Activated naive CD4-positive, alpha-beta T cell treated with anti-CD3 and anti-CD28 coated beads, Interleukin-2, amount 10 ng/mL, durations not matched to agents 7 days and 5 days (primary cell): Measurements from ENCODE around the gene CHODL.

Source experiments
- CTCF ChIA-PET: fragments of 350-600 bp; sonication (Branson Sonifier 250); formaldehyde crosslinking; loops from one replicate; lab custom pipeline; 2021; ENCODE audit warnings: antibody characterized with exemption; lab: Charles Lee
- DNase-seq: peaks from one replicate; pipeline ENCODE4 v3.0.0-alpha.2; 2020
- H3K27ac Mint-ChIP-seq: one replicate; pipeline ENCODE4 v1.8.0; 2021; ENCODE audit warnings: mild to moderate bottlenecking, moderate library complexity, mixed read lengths
- H3K27me3 Mint-ChIP-seq: one replicate; pipeline ENCODE4 v1.8.0; 2021; ENCODE audit warnings: mild to moderate bottlenecking, mixed read lengths
- H3K36me3 Mint-ChIP-seq: one replicate; pipeline ENCODE4 v1.8.0; 2021; ENCODE audit warnings: mixed read lengths
- H3K4me1 Mint-ChIP-seq: one replicate; pipeline ENCODE4 v1.8.0; 2021; ENCODE audit warnings: mixed read lengths
- H3K4me3 Mint-ChIP-seq: one replicate; pipeline ENCODE4 v1.8.0; 2021; ENCODE audit warnings: mild to moderate bottlenecking, moderate library complexity, mixed read lengths
- H3K9me3 Mint-ChIP-seq: one replicate; pipeline ENCODE4 v1.8.0; 2021; ENCODE audit warnings: mixed read lengths

The CHODL gene, protein sequence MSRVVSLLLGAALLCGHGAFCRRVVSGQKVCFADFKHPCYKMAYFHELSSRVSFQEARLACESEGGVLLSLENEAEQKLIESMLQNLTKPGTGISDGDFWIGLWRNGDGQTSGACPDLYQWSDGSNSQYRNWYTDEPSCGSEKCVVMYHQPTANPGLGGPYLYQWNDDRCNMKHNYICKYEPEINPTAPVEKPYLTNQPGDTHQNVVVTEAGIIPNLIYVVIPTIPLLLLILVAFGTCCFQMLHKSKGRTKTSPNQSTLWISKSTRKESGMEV

GRCh38 chr21:18244671-18245463 is at the start of gene CHODL:
Gene CHODL, plus strand, starts transcription at chr21:18244833. Its CDS starts 391 bp downstream, at chr21:18245224.
- H3K4me1 Mint-ChIP-seq, result no peaks in the 10 kb centered on the region
- no peak within 1 kb of the TSS for H3K4me3 Mint-ChIP-seq
- no peak within 1 kb of the TSS for H3K27ac Mint-ChIP-seq

GRCh38 chr21:18204931-18205330 is 39.7 kb upstream of the CHODL start:
- Mint-ChIP-seq H3K4me1 (no peaks in the 10 kb centered on the region), H3K4me3 (no peak overlapping the region), H3K9me3 (peaks cover 8% of the 10 kb centered on the region), H3K36me3 (no peaks in the 10 kb centered on the region), H3K27ac (no peak overlapping the region), H3K27me3 (no peaks in the 10 kb centered on the region)
- no peak for DNase-seq
- CTCF ChIA-PET, result interaction anchor here (1.0 kb wide), 1 partner anchor 164 kb away, joined by 4 read pairs; no protein-coding TSS in a partner anchor

More at GRCh38 chr21:18244671-18245463, at the start of gene CHODL:
- Mint-ChIP-seq H3K27me3 (peaks cover 19% of the 10 kb centered on the region), H3K36me3 (no peaks in the 10 kb centered on the region), H3K9me3 (no peaks in the 10 kb centered on the region)
- CTCF ChIA-PET, result no interaction called here
- DNase-seq, result no peak

DNA sequence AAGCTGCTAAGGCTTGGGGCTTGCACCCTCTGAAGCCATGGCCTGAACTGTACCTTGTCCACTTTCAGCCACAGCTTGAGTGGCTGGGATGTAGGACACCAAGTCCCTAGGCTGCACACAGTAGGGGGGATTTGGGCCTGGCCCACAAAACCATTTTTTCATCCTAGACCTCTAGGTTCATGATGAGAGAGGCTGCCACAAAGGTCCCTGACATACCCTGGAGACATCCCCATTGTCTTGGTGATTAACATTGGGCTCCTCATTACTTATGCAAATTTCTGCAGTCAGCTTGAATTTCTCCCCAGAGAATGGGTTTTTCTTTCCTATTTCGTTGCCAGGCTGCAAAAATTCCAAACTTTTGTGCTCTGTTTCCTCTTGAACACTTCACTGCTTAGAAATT is 26.3 kb upstream of the CHODL start:
- no peak overlapping the region for H3K4me3 Mint-ChIP-seq
- DNase-seq, result no peak
- peaks cover 31% of the 10 kb centered on the region for H3K9me3 Mint-ChIP-seq
- no peaks in the 10 kb centered on the region for H3K4me1 Mint-ChIP-seq
- no peaks in the 10 kb centered on the region for H3K27me3 Mint-ChIP-seq
- CTCF ChIA-PET, result no interaction called here
- H3K27ac Mint-ChIP-seq, result no peak overlapping the region
- H3K36me3 Mint-ChIP-seq, result no peaks in the 10 kb centered on the region

DNA sequence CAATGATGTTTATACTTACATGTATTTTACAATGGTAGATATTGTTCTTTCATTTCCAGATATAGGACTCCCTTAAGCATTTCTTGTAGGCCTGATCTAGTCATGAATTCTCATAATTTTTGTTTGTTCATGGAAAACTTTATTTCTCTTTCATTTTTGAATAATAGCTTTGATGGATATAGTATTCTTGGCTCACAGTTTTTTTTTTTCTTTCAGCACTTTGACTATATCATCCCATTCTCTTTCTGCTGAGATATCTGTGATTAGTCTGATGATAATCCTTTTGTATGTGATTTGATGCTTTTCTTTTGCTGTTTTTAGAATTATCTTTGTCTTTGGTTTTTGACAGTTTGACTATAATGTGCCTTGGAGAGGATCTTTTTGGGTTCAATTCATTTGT is 24.1 kb upstream of the CHODL start:
- CTCF ChIA-PET, result no interaction called here
- Mint-ChIP-seq H3K4me3 (no peak overlapping the region), H3K27me3 (no peaks in the 10 kb centered on the region)

DNA sequence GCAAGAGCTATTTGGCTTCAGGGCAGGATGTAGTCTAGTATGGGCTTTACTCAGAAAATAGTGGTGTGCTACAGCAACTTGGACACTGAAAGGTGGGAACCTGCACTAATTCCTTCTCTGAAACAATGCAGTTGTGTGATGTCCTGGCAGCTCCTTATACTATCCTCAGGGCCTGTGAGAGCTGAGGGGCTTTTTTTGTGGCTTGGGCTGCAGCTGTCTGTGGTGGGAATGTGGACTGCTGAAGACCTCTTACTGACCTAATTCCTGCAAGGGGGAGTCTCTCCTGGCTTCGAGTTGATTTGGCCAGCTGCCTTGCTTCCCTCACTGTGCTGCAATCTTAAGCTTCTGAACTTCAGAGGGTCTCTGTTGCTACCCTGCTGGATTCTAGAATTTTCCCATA is 22.3 kb upstream of the CHODL start:
- no peaks in the 10 kb centered on the region for H3K27me3 Mint-ChIP-seq
- no peak overlapping the region for H3K27ac Mint-ChIP-seq
- DNase-seq, result no peak
- no peaks in the 10 kb centered on the region for H3K36me3 Mint-ChIP-seq
- no peak overlapping the region for H3K4me3 Mint-ChIP-seq
- no peaks in the 10 kb centered on the region for H3K4me1 Mint-ChIP-seq
- peaks cover 25% of the 10 kb centered on the region for H3K9me3 Mint-ChIP-seq
- CTCF ChIA-PET, result no interaction called here

More for the DNA sequence above, 24.1 kb upstream of the CHODL start:
- H3K4me1 Mint-ChIP-seq, result no peaks in the 10 kb centered on the region
- peaks cover 31% of the 10 kb centered on the region for H3K9me3 Mint-ChIP-seq
- DNase-seq, result no peak
- H3K36me3 Mint-ChIP-seq, result no peaks in the 10 kb centered on the region
- no peak overlapping the region for H3K27ac Mint-ChIP-seq

- peaks cover 2% of the 10 kb centered on the region for H3K9me3 Mint-ChIP-seq
- H3K36me3 Mint-ChIP-seq, result no peaks in the 10 kb centered on the region
- H3K27ac Mint-ChIP-seq, result no peak overlapping the region
- H3K4me1 Mint-ChIP-seq, result no peaks in the 10 kb centered on the region
- CTCF ChIA-PET, result no interaction called here
- H3K27me3 Mint-ChIP-seq, result no peaks in the 10 kb centered on the region
- no peak for DNase-seq
- H3K4me3 Mint-ChIP-seq, result no peak overlapping the region
These were observed 16.4 kb upstream of the CHODL start for GRCh38 chr21:18228060-18228739.

DNA sequence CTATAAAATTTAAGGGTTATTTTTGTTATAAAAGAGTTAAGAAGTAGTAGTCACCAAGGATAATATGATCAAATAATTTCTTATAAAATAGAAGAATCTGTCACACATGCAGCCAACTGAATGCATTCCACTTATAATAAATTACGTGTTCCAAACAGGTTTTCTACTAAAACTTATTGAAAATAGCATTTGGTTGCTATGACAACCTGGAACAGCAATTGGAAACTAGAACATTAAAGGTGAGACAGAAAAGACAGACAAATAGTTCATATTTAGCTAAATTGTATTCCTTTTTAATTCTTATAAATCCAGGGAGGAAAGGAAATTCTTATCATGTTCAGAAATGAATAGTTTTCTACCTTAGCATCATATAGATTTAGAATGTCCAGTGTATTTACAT is 9.1 kb upstream of the CHODL start:
- no peaks in the 10 kb centered on the region for H3K36me3 Mint-ChIP-seq
- H3K4me3 Mint-ChIP-seq, result no peak overlapping the region
- H3K27ac Mint-ChIP-seq, result no peak overlapping the region
- CTCF ChIA-PET, result no interaction called here
- no peaks in the 10 kb centered on the region for H3K27me3 Mint-ChIP-seq
- H3K9me3 Mint-ChIP-seq, result peaks cover 3% of the 10 kb centered on the region
- no peaks in the 10 kb centered on the region for H3K4me1 Mint-ChIP-seq
- DNase-seq, result no peak

- H3K27ac Mint-ChIP-seq, result no peak overlapping the region
- CTCF ChIA-PET, result no interaction called here
- no peaks in the 10 kb centered on the region for H3K4me1 Mint-ChIP-seq
- no peaks in the 10 kb centered on the region for H3K36me3 Mint-ChIP-seq
- no peak overlapping the region for H3K4me3 Mint-ChIP-seq
- no peaks in the 10 kb centered on the region for H3K9me3 Mint-ChIP-seq
- DNase-seq, result no peak
- peaks cover 19% of the 10 kb centered on the region for H3K27me3 Mint-ChIP-seq
These were observed 883 bp downstream of the CHODL start for GRCh38 chr21:18245464-18245967.

GRCh38 chr21:18248171-18248570 is 3.5 kb downstream of the CHODL start:
- no peak for DNase-seq
- CTCF ChIA-PET, result no interaction called here
- peaks cover 19% of the 10 kb centered on the region for H3K27me3 Mint-ChIP-seq
- no peaks in the 10 kb centered on the region for H3K4me1 Mint-ChIP-seq
- H3K9me3 Mint-ChIP-seq, result no peaks in the 10 kb centered on the region
- no peak overlapping the region for H3K4me3 Mint-ChIP-seq
- no peak overlapping the region for H3K27ac Mint-ChIP-seq
- no peaks in the 10 kb centered on the region for H3K36me3 Mint-ChIP-seq

DNA sequence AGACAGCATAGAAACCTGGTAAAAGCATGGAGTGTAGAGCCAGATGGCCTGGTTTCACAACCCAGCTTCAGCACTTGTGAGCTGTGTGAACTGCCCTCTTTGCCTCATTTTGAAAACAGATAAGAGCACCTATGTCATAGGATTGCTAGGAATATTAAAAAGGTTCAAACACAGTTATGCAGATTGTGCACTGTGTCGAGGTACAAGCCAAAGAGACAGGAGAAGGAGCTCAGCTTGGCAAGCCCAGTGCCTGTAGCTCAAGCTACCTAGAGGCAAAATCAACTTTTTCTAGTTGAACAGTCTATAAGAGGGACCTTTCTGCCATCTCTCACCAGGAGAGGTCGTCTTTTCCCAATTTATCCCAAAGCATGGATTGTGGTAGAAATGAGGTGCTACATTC is 5.0 kb downstream of the CHODL start:
- no peaks in the 10 kb centered on the region for H3K36me3 Mint-ChIP-seq
- H3K27ac Mint-ChIP-seq, result no peak overlapping the region
- H3K4me3 Mint-ChIP-seq, result no peak overlapping the region
- CTCF ChIA-PET, result no interaction called here
- no peaks in the 10 kb centered on the region for H3K4me1 Mint-ChIP-seq
- no peaks in the 10 kb centered on the region for H3K9me3 Mint-ChIP-seq
- no peak for DNase-seq
- H3K27me3 Mint-ChIP-seq, result peaks cover 14% of the 10 kb centered on the region

GRCh38 chr21:18251065-18251464 is 6.4 kb downstream of the CHODL start:
- no peaks in the 10 kb centered on the region for H3K9me3 Mint-ChIP-seq
- H3K27me3 Mint-ChIP-seq, result no peaks in the 10 kb centered on the region
- DNase-seq, result no peak
- H3K36me3 Mint-ChIP-seq, result no peaks in the 10 kb centered on the region
- H3K27ac Mint-ChIP-seq, result no peak overlapping the region
- no peaks in the 10 kb centered on the region for H3K4me1 Mint-ChIP-seq
- CTCF ChIA-PET, result no interaction called here
- no peak overlapping the region for H3K4me3 Mint-ChIP-seq

GRCh38 chr21:18252256-18252655 is 7.6 kb downstream of the CHODL start:
- H3K27me3 Mint-ChIP-seq, result no peaks in the 10 kb centered on the region
- H3K36me3 Mint-ChIP-seq, result no peaks in the 10 kb centered on the region
- no peak overlapping the region for H3K4me3 Mint-ChIP-seq
- CTCF ChIA-PET, result no interaction called here
- H3K27ac Mint-ChIP-seq, result no peak overlapping the region
- DNase-seq, result no peak
- no peaks in the 10 kb centered on the region for H3K4me1 Mint-ChIP-seq
- H3K9me3 Mint-ChIP-seq, result no peaks in the 10 kb centered on the region

GRCh38 chr21:18252680-18253079 is 8.0 kb downstream of the CHODL start:
- DNase-seq, result no peak
- Mint-ChIP-seq H3K36me3 (no peaks in the 10 kb centered on the region), H3K4me1 (no peaks in the 10 kb centered on the region), H3K9me3 (no peaks in the 10 kb centered on the region), H3K4me3 (no peak overlapping the region), H3K27me3 (no peaks in the 10 kb centered on the region), H3K27ac (no peak overlapping the region)
- CTCF ChIA-PET, result no interaction called here

GRCh38 chr21:18253221-18253620 is 8.6 kb downstream of the CHODL start:
- no peaks in the 10 kb centered on the region for H3K36me3 Mint-ChIP-seq
- no peak overlapping the region for H3K27ac Mint-ChIP-seq
- no peaks in the 10 kb centered on the region for H3K4me1 Mint-ChIP-seq
- no peaks in the 10 kb centered on the region for H3K9me3 Mint-ChIP-seq
- no peak for DNase-seq
- CTCF ChIA-PET, result interaction anchor here (0.7 kb wide), 1 partner anchor 9 kb away, joined by 4 read pairs; no protein-coding TSS in a partner anchor
- H3K4me3 Mint-ChIP-seq, result no peak overlapping the region
- H3K27me3 Mint-ChIP-seq, result no peaks in the 10 kb centered on the region
